GM20431 (cell line): ENCODE measurements around the gene CLASP2.
"Not testable (repeated sequence)": the region's sequence is repeated elsewhere in the genome, so short reads cannot be mapped to it uniquely, and the experiment has no call there.

Experiments used
- in situ Hi-C: fragments of 300-500 bp; cut with MseI, MboI; formaldehyde crosslinking; loops from one replicate; pipeline ENCODE4 v1.15.0; 2020; ENCODE audit warnings: low sequenced_read_pairs; ENCODE audit not compliant: unreplicated experiment

CLASP2 gene

GRCh38 chr3:33474896-33475295 lies 243.2 kb downstream of the CLASP2 start:
- in situ Hi-C loops: no loop called here

DNA sequence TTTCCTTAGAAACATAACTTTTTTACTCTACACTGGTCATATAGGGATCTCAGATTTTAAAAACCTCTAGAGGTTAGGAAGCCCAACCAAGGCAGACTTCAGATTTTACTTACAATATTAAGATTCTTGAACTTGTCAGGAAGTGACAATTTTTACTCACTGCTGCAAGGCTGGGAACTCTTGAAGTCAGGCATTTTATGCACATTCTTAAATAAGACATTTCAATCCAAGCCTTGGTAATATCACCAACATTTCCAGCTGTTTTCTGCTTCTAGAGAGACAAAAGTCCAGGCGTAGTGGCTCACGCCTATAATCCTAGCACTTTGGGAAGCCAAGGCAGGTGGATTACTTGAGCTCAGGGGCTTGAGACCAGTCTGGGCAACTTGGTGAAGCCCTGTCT lies 244.2 kb downstream of the CLASP2 start:
- in situ Hi-C loops: no loop called here

DNA sequence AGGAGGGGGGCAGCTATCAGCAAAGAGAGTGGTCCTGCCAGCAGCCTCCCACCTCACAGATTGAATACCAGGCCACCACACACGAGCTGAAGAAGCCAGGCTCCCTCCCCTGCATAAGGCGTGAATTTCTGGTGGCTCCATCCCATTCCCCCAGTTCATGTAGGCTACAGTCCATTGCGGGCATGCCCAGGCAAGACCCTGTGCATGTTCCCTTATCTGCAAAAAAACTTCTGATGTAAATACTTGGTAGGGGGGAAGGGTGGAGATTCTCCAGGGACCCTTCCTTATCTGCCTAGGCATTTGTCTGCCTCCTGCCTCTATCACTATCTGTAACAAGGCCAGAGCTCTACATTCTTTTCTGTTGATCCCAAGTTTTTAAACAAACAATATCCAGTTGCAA lies 250.3 kb downstream of the CLASP2 start:
- in situ Hi-C loops: no loop called here

DNA sequence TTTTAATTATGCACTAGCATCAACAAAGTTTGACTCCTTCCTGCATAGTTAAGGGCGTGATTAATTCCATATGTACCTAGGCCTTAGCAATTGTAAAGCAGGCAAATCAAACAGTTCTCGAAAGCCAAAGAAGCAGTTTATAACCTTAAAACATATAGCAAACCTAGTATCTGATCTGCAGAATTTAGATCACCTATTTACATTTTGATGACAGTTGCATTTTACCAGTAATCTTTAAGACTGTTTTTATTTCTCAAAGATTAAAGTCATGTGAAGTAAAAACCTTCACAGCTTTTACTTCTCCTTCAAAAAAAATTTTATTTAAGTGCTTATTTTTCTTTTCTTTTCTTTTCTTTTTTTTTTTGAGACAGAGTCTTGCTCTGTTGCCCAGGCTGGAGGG lies 257.0 kb downstream of the CLASP2 start:
- in situ Hi-C loops: no loop called here

DNA sequence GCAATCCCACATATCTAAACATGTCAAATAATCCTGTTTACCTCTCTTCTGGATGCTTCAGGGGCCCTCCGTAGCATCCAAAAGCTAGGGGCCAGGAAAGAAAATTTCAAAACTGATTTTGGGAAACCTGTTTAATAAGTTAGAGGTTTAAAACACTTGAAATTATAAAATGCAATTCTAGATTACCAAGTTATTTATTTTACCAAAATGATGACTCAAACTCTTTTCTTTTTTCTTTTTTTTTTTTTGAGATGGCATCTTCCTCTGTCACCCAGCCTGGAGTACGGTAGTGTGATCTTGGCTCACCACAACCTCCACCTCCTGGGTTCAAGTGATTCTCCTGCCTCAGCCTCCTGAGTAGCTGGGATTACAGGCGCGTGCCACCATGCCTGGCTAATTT lies 258.5 kb downstream of the CLASP2 start:
- in situ Hi-C loops: not testable (repeated sequence)

DNA sequence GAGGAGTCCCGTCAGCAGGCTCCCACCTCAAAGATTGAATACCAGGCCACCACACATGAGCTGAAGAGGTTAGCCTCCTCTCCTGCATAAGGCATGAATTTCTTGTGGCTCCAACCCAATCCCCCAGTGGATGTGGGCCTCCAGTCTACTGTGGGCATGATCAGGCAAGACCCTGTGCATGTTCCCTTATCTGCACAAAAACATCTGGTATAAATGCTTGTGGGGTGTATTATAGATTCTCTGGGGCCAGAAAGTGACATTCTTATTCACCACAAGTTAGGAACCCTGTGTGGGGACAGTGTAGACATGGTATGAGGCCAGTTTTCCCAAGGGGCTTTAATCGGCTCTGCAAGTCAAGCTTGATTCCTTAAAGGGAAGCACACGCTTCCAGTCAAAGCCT lies 259.6 kb downstream of the CLASP2 start:
- in situ Hi-C loops: no loop called here

DNA sequence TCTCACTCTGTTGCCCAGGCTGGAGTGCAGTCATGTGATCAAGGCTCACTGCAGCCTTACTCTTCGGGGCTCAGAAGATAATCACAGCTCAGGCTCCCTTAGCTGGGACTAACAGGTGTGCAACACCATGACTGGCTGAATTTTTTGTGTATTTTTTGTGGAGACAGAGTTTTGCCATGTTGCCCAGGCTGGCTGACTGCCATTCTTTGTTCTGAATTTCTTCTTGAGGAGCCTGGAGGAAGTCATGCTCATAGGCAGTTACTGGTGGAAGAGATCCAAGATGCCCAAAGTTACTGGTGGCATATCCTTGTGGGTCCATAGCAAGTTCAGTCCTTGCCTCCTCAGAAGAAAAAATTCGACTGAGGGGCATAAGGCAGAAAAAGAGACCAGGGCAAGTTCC lies 261.3 kb downstream of the CLASP2 start:
- in situ Hi-C loops: no loop called here

- in situ Hi-C loops: no loop called here
Observed at GRCh38 chr3:33453331-33453761, 264.7 kb downstream of the CLASP2 start.

GRCh38 chr3:33451994-33452393 lies 266.1 kb downstream of the CLASP2 start:
- in situ Hi-C loops: not testable (repeated sequence)

DNA sequence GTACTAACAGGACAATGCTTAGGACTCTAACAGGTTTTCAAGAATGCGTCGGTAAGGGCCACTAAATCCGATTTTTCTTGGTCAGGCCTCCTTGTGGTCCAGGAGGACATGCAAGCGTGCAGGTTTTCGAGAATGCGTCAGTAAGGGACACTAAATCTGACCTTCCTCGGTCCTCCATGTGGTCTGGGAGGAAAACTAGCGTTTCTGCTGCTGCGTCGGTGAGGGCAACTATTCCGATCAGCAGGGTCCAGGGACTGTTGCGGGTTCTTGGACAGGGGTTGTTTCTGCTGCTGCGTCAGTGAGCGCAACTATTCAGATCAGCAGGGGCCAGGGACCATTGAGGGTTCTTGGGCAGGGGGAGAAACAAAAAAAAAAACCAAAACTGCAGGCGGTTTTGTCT lies 270.1 kb downstream of the CLASP2 start:
- in situ Hi-C loops: no loop called here

GRCh38 chr3:33447256-33447625 lies 270.8 kb downstream of the CLASP2 start:
- in situ Hi-C loops: not testable (repeated sequence)
